PC-3 (cell line): Measurements from ENCODE around the gene USP25. TPM values are rescaled to one million over a fixed set of nuclear protein-coding genes. Genes with fewer than 3 reads are reported as not detected.

Experiments used
- ATAC-seq: fragments of 200-7000 bp; cut with Tn5 transposase; 2 replicates; pipeline ENCODE4 v1.9.1; 2020; ENCODE audit warnings: mild to moderate bottlenecking, moderate library complexity
- BruUV-seq: library from RNA; stranded (reverse); fragments of 400-500 nt; replicated peaks from 2 replicates; lab custom pipeline; 2021; lab: Mats Ljungman, UMichigan
- CTCF ChIA-PET: fragments of 300-600 bp; sonication (Branson Sonifier 250); formaldehyde crosslinking; loops from one replicate; lab custom pipeline; 2022; ENCODE audit warnings: antibody characterized with exemption; lab: Charles Lee
- POLR2A ChIA-PET: fragments of 300-600 bp; sonication (Branson Sonifier 250); formaldehyde crosslinking; loops from one replicate; lab custom pipeline; 2022; ENCODE audit warnings: antibody characterized with exemption; ENCODE audit not compliant: unreplicated experiment; lab: Charles Lee
- DNase-seq: peaks from one replicate; pipeline ENCODE4 v3.0.0-alpha.2; 2015
- H2AFZ ChIP-seq: fragments of 300-600 bp; sonication (generic); 2 replicates; pipeline ENCODE4 v1.6.0; 2016; ENCODE audit warnings: antibody characterized with exemption, low read length
- H3F3A ChIP-seq: fragments of 300-600 bp; sonication (generic); one replicate; pipeline ENCODE4 v1.6.0; 2017; ENCODE audit warnings: antibody characterized with exemption, low read length, control low read depth, mild to moderate bottlenecking; ENCODE audit not compliant: unreplicated experiment
- H3K27ac ChIP-seq: fragments of 300-600 bp; sonication (generic); 2 replicates; pipeline ENCODE4 v1.5.1; 2016; ENCODE audit warnings: mild to moderate bottlenecking, low read length
- H3K27me3 ChIP-seq: fragments of 300-600 bp; sonication (generic); 2 replicates; pipeline ENCODE4 v1.6.1; 2016; ENCODE audit warnings: low read length, mixed read lengths
- H3K36me3 ChIP-seq: fragments of 300-600 bp; sonication (generic); 2 replicates; pipeline ENCODE4 v1.6.1; 2016; ENCODE audit warnings: low read depth, mixed run types, low read length, mixed read lengths
- H3K4me1 ChIP-seq: fragments of 300-600 bp; sonication (generic); 2 replicates; pipeline ENCODE4 v1.5.1; 2016; ENCODE audit warnings: low read length; ENCODE audit not compliant: insufficient read depth
- H3K4me2 ChIP-seq: fragments of 300-600 bp; sonication (generic); 2 replicates; pipeline ENCODE4 v1.6.0; 2016; ENCODE audit warnings: low read length
- H3K4me3 ChIP-seq: fragments of 300-600 bp; sonication (generic); 2 replicates; pipeline ENCODE4 v1.5.1; 2016; ENCODE audit warnings: mild to moderate bottlenecking, low read length, mixed read lengths
- H3K79me2 ChIP-seq: fragments of 300-600 bp; sonication (generic); 2 replicates; pipeline ENCODE4 v1.6.1; 2017; ENCODE audit warnings: low read length, mixed read lengths
- H3K9ac ChIP-seq: fragments of 300-600 bp; sonication (generic); 2 replicates; pipeline ENCODE4 v1.6.0; 2016; ENCODE audit warnings: mild to moderate bottlenecking, low read length
- H3K9me2 ChIP-seq: fragments of 300-600 bp; sonication (generic); replicated peaks from 2 replicates; pipeline ENCODE4 v1.6.1; 2016; ENCODE audit warnings: mixed run types, low read length, mixed read lengths
- H3K9me3 ChIP-seq: fragments of 300-600 bp; sonication (generic); 2 replicates; pipeline ENCODE4 v1.6.1; 2016; ENCODE audit warnings: low read length, mixed read lengths
- H4K20me1 ChIP-seq: fragments of 300-600 bp; sonication (generic); 2 replicates; pipeline ENCODE4 v1.6.1; 2016; ENCODE audit warnings: low read length, mixed read lengths
- CTCF ChIP-seq: fragments of 300-600 bp; sonication (generic); conservative IDR thresholded peaks from 2 replicates; pipeline ENCODE4 v1.5.1; 2017; ENCODE audit warnings: antibody characterized with exemption, low read depth, mild to moderate bottlenecking, low read length
- EZH2 ChIP-seq: fragments of 300-600 bp; sonication (generic); IDR thresholded peaks from one replicate; pipeline ENCODE4 v1.6.1; 2017; ENCODE audit warnings: antibody characterized with exemption, mild to moderate bottlenecking, low read length; ENCODE audit not compliant: unreplicated experiment
- EZH2phosphoT487 ChIP-seq: fragments of 300-600 bp; sonication (generic); IDR thresholded peaks from 2 replicates; pipeline ENCODE4 v1.6.1; 2018; ENCODE audit warnings: mild to moderate bottlenecking, antibody characterized with exemption, low read length, borderline replicate concordance
- intact Hi-C: fragments of 100-400 bp; cut with micrococcal nuclease; formaldehyde crosslinking; loops from 2 replicates; pipeline ENCODE4 v1.9.0; 2023
- total RNA-seq: library from RNA; depleted of rRNA; stranded (reverse); fragments of >200 nt; gene quantifications from 2 replicates; pipeline ENCODE4 v1.2.3, GENCODE V29; 2014

USP25 gene
- total RNA-seq, 1 experiment from 2014 or later: 54.4 TPM

GRCh38 chr21:15804247-15805005 lies 74.6 kb downstream of the USP25 start:
- Histone ChIP-seq H3K27me3 (no peaks in the 10 kb centered on the region), H3K4me1 (no peaks in the 10 kb centered on the region), H4K20me1 (no peaks in the 10 kb centered on the region), H3K27ac (no peak overlapping the region), H3K36me3 (peaks cover 7% of the 10 kb centered on the region; the same call in 1 of the 2 replicates), H3F3A (no peaks in the 10 kb centered on the region), H3K9me3 (no peaks in the 10 kb centered on the region), H3K9ac (no peak overlapping the region), H3K9me2 (no peaks in the 10 kb centered on the region), H3K4me2 (no peak overlapping the region), H3K79me2 (no peaks in the 10 kb centered on the region), H3K4me3 (no peak overlapping the region), H2AFZ (no peak overlapping the region)
- ChIA-PET CTCF (no interaction called here), POLR2A (no interaction called here)
- TF ChIP-seq EZH2 (no peak), CTCF (no peak), EZH2phosphoT487 (no peak)
- no peak for ATAC-seq
- intact Hi-C loops: no loop called here
- BruUV-seq: no TSS peak
- DNase-seq: no peak

GRCh38 chr21:15809065-15809464 lies 79.3 kb downstream of the USP25 start:
- Histone ChIP-seq H3K9me3 (no peaks in the 10 kb centered on the region), H3F3A (no peaks in the 10 kb centered on the region), H3K27me3 (no peaks in the 10 kb centered on the region), H3K4me3 (no peak overlapping the region), H4K20me1 (no peaks in the 10 kb centered on the region), H3K9ac (no peak overlapping the region), H3K9me2 (no peaks in the 10 kb centered on the region), H3K27ac (no peak overlapping the region), H3K79me2 (no peaks in the 10 kb centered on the region), H3K4me1 (no peaks in the 10 kb centered on the region), H3K36me3 (peaks cover 28% of the 10 kb centered on the region), H3K4me2 (no peak overlapping the region), H2AFZ (no peak overlapping the region)
- ATAC-seq (no peak), DNase-seq (no peak)
- ChIA-PET POLR2A (interaction anchor here (0.7 kb wide), 1 partner anchor 315 kb away, joined by 3 read pairs; no protein-coding TSS in a partner anchor), CTCF (no interaction called here)
- no peak for TF ChIP-seq EZH2phosphoT487
- no peak for TF ChIP-seq CTCF
- no peak for TF ChIP-seq EZH2
- BruUV-seq: no TSS peak
- intact Hi-C loops: no loop called here

- no TSS peak for BruUV-seq
- DNase-seq: no peak
- peaks cover 31% of the 10 kb centered on the region for H3K36me3 ChIP-seq
- no peak for ATAC-seq
- H3K4me3 ChIP-seq: no peak overlapping the region
- H3K4me1 ChIP-seq: no peaks in the 10 kb centered on the region
- no peaks in the 10 kb centered on the region for H3K9me3 ChIP-seq
- no peak overlapping the region for H2AFZ ChIP-seq
- TF ChIP-seq EZH2phosphoT487: no peak
- no peak for TF ChIP-seq EZH2
- TF ChIP-seq CTCF: no peak
- no peaks in the 10 kb centered on the region for H3K79me2 ChIP-seq
- H3K9ac ChIP-seq: no peak overlapping the region
- ChIA-PET POLR2A (no interaction called here), CTCF (no interaction called here)
- H4K20me1 ChIP-seq: no peaks in the 10 kb centered on the region
- no peaks in the 10 kb centered on the region for H3F3A ChIP-seq
- no peak overlapping the region for H3K27ac ChIP-seq
- no peaks in the 10 kb centered on the region for H3K9me2 ChIP-seq
- no peaks in the 10 kb centered on the region for H3K27me3 ChIP-seq
- intact Hi-C loops: no loop called here
- H3K4me2 ChIP-seq: no peak overlapping the region
These were observed 80.0 kb downstream of the USP25 start for GRCh38 chr21:15809818-15810217.
